HG02973 (cell line): ENCODE measurements around the gene GDA.
"Not testable (repeated sequence)": the region's sequence is repeated elsewhere in the genome, so short reads cannot be mapped to it uniquely, and the experiment has no call there.

ENCODE experiments used
- ATAC-seq: cut with Tn5 transposase; IDR thresholded peaks from one replicate; pipeline ENCODE4 v1.9.1; 2021; ENCODE audit warnings: moderate library complexity; ENCODE audit not compliant: unreplicated experiment

Gene GDA

DNA sequence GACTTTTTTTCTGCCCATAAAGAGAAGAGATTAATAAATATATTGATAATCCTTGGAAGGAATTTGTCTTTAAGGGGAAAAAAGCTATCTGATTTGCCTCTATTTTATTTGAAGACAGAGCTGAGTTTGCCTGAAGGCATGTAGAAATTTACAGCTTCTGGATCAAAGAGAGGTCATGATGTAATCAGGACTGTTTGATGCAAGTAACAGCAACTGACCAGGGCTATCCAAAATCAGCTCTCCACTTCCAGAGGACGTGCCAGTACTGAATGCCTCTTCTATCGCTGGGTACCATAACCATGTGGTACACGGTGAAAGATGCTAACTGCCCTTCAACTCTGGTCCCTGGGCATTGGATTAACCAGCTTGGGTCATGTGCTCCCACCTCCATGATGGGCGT is 125.2 kb downstream of the GDA start:
- ATAC-seq = no peak

GRCh38 chr9:72274916-72275315 is 125.7 kb downstream of the GDA start:
- ATAC-seq = no peak

GRCh38 chr9:72276429-72276828 is 127.2 kb downstream of the GDA start:
- ATAC-seq = no peak

DNA sequence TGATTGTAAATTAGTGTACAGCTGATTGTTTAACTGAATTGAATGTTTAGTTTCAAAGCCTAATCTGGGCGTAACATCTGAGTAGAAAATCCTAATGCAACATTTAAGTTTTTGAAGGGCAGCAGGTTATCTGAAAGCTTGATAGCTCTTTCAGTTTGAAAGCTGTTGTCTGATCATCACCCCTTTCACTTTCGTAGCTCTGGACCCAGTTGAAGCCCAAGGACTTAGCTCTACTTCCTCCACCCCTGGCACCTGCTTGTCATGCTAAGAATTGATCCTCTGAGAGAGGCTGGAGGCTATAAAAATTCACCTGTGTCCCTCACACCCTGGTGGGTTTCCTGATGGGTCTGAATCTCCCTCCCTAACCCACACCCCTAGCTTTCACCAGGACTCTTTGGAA is 129.7 kb downstream of the GDA start:
- peak; percentile 77 for ATAC-seq

DNA sequence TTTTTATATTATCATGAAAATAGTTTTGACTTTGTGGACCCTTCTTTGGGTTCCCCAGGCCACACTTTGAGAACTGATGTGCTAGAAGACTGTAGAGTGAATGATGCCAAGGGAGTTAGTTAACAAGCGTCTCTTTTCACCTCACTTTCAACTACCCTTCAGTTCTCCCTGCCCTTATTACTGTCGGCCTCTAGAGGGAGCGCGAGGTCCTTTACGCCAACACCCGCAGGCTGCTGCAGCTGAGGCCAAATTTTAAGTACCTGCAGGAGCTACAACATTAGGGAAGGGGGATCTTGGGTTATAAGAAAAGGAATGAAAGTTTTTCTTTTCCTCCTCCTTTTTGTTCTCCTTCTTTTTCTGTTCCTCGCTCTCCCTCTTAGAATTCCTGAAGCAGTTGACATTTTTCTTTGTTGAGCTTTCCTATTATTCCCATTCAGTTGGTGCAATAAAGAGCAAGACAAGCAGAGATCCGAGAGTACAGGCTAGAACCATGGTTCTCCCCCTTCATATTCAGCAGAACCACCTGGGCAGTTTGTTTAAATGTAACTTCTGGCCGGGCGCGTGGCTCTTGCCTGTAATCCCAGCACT is 131.8 kb downstream of the GDA start:
- ATAC-seq = peak; percentile 84

GRCh38 chr9:72289401-72289800 is 140.2 kb downstream of the GDA start:
- ATAC-seq = no peak

GRCh38 chr9:72290311-72290710 is 141.1 kb downstream of the GDA start:
- no peak for ATAC-seq

DNA sequence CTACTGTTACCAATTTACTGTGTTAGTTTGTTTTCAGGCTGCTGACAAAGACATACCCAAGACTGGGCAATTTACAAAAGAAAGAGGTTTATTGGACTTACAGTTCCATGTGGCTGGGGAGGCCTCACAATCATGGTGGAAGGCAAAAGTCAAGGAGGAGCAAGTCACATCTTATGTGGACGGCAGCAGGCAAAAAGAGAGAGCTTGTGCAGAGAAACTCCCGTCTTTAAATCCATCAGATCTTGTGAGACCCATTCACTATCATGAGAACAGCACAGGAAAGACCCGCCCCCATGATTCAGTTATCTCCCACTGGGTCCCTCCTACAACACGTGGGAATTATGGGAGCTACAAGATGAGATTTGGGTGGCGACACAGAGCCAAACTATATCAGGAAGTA is 142.3 kb downstream of the GDA start:
- ATAC-seq = not testable (repeated sequence)

DNA sequence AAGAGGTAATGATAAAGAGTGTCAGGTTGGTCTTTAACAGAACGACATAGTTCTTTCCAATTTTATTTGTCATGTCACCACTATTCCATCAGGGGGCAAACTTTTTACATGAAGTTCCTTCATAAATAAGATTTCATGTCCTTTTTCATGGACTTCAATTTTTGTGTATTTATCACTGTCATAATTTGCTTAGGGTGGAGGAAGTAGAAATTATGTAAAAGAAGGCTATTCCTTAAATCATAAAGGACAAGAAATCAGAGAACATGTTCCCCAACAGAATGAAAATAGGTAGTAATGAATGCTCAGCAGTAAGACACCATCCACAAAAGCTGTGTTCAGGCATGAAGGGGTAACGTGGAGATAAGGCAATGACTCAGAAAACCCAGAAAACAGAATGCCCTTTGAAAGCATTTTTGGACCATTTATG is 143.0 kb downstream of the GDA start:
- ATAC-seq = no peak

- ATAC-seq = no peak
Measured at GRCh38 chr9:72292874-72293607, 143.8 kb downstream of the GDA start.

GRCh38 chr9:72294936-72295335 is 145.7 kb downstream of the GDA start:
- ATAC-seq = no peak

DNA sequence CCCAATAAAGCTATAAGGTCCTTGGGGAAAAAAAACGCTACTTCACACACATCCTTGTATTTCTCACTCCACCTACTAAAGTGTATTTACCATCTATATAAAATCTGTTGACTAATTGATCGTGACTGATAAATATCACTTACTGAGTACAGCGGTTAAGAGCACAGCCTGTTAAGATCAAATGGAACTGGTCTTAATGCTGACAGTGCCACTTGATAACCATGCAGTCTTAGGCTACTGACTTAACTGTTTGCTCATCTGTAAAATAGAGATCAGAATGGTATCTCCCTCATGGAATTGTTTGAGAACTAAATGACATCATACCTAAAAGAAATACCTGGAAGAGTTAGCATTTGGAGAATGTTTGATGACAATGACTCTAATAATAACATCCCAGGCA is 148.3 kb downstream of the GDA start:
- no peak for ATAC-seq

DNA sequence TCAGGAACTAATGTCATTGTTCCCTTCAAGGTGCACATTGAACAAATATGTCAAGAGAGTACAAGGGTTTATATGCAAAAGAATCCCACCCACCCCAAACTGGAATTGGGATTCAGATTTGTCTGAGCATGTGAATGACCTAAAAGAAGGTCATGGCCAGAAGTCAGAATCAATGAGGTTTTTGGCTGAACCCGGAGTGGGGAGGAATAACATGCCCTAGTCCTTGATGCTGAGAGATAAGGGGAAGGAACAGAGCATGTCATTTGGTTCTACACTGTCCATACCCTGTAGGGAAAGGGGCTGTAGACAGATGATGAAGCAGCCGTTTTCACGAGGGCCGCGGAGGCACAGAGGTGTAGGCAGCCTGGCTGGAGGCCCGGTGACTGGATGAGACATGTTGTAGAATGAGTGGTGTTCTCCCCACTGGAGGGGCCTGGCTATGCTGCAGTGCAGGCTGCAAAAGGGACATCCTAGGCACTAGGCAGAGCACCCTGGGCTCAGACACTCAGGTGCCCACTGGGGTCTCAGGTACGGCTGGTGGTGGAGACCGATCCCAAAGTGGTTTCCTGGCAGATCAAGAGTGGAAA is 149.9 kb downstream of the GDA start:
- ATAC-seq = no peak

GRCh38 chr9:72300873-72301272 is 151.6 kb downstream of the GDA start:
- ATAC-seq = no peak
